Activated T-helper 2 cell treated with anti-CD3 and anti-CD28 coated beads, Interferon-gamma antibody, Interleukin-2, Interleukin-4, amounts not matched to agents 10 μg/mL and 5 μg/mL and 100 μg/mL, durations not matched to agents 14 hours and 24 hours and 36 hours (primary cell): ENCODE results near the gene ERAL1. TPM values are rescaled to one million over a fixed set of nuclear protein-coding genes. Genes with fewer than 3 reads are reported as not detected.

Experiments used
- total RNA-seq: library from RNA; stranded (reverse); gene quantifications from 2 replicates; pipeline ENCODE4 v1.2.3, GENCODE V29; 2022

ERAL1 gene
- total RNA-seq, 1 donor from 2014 or later, result 60.4 TPM

Other genes starting within 250 kb of the ERAL1 start
- 35.2 and 37.9 TPM in 2 replicates for gene RSKR, start 240.8 kb upstream of the ERAL1 start, total RNA-seq
- 196 and 213 TPM in 2 replicates for gene BLTP2, start 209.9 kb upstream of the ERAL1 start, total RNA-seq
- gene SDF2, start 193.1 kb upstream of the ERAL1 start, total RNA-seq, result 40.3 and 49.2 TPM in 2 replicates
- 97.5 and 102 TPM in 2 replicates for gene SUPT6H, start 192.8 kb upstream of the ERAL1 start, total RNA-seq
- gene PROCA1, start 143.1 kb upstream of the ERAL1 start, total RNA-seq, result 7.0 and 7.7 TPM in 2 replicates
- 19.4 and 21.5 TPM in 2 replicates for gene RAB34, start 137.1 kb upstream of the ERAL1 start, total RNA-seq
- gene RPL23A, start 135.0 kb upstream of the ERAL1 start, total RNA-seq, result 1,712 and 1,733 TPM in 2 replicates
- 8.0 and 8.2 TPM in 2 replicates for gene TLCD1, start 128.8 kb upstream of the ERAL1 start, total RNA-seq
- 3.6 and 4.2 TPM in 2 replicates for gene NEK8, start 126.2 kb upstream of the ERAL1 start, total RNA-seq
- gene TRAF4, start 111.0 kb upstream of the ERAL1 start, total RNA-seq, result 125 and 129 TPM in 2 replicates
- 19.6 and 23.0 TPM in 2 replicates for gene FAM222B, start 12.2 kb upstream of the ERAL1 start, total RNA-seq
- 136 and 143 TPM in 2 replicates for gene FLOT2, start 42.7 kb downstream of the ERAL1 start, total RNA-seq
- gene DHRS13, start 48.1 kb downstream of the ERAL1 start, total RNA-seq, result 30.6 and 32.9 TPM in 2 replicates
- gene PHF12, start 96.5 kb downstream of the ERAL1 start, total RNA-seq, result 59.5 and 62.1 TPM in 2 replicates
- not detected in 2 replicates for gene SEZ6, start 151.0 kb downstream of the ERAL1 start, total RNA-seq
- 2.0 and 2.8 TPM in 2 replicates for gene PIPOX, start 188.1 kb downstream of the ERAL1 start, total RNA-seq